Measurements from ENCODE around the gene PANX1. TPM values are rescaled to one million over a fixed set of nuclear protein-coding genes. Genes with fewer than 3 reads are reported as not detected.
"Not testable (repeated sequence)": the region's sequence is repeated elsewhere in the genome, so short reads cannot be mapped to it uniquely, and the experiment has no call there.

PANX1 gene
- total RNA-seq, 1 experiment from 2014 or later: 59.3 TPM

- POLR2A ChIA-PET: no interaction called here
- Histone ChIP-seq H3K4me1 (ENCODE audit: control insufficient read depth, insufficient read depth, low read length) (no peaks in the 10 kb centered on the region), H3K4me3 (ENCODE audit: low read depth in 2 of 2, low read length in 2 of 2) (no peak overlapping the region), H3K27me3 (ENCODE audit: control insufficient read depth, insufficient read depth, low read length) (peaks cover 2% of the 10 kb centered on the region), H3K9me3 (ENCODE audit: control insufficient read depth, insufficient read depth, low read depth, low read length) (no peaks in the 10 kb centered on the region), H3K36me3 (ENCODE audit: control insufficient read depth, insufficient read depth, low read length) (no peaks in the 10 kb centered on the region), H3K27ac (ENCODE audit: low read length) (no peak overlapping the region)
- CTCF ChIA-PET: no interaction called here
- BruUV-seq (replicated peaks): no TSS peak
- in situ Hi-C loops (cut with HindIII; ENCODE audit: low pct_unique_long_range_greater_than_20kb, low sequenced_read_pairs) (no loop called here), intact Hi-C loops (cut with micrococcal nuclease; ENCODE audit: unreplicated experiment) (no loop called here)
- TF ChIP-seq CTCF (IDR thresholded peaks at IDR 0.05): no peak
- no peak for TF ChIP-seq SIN3A (IDR thresholded peaks at IDR 0.05; ENCODE audit: borderline replicate concordance, insufficient read depth, low read depth, low read length)
- no peak for TF ChIP-seq REST (IDR thresholded peaks at IDR 0.05; ENCODE audit: insufficient read depth in 1 of 2, low read depth in 2 of 2, low read length in 1 of 2)
- no peak for TF ChIP-seq POLR2AphosphoS5 (IDR thresholded peaks at IDR 0.05; ENCODE audit: low read depth, low read length)
- no peak for TF ChIP-seq TCF7L2 (IDR thresholded peaks at IDR 0.05; ENCODE audit: low read depth, low read length)
- ATAC-seq (no peak), DNase-seq (ENCODE audit: low read depth, low spot score) (no peak)
Observed at GRCh38 chr11:94117871-94118270, 10.8 kb upstream of the PANX1 start.

- H3K9me3 ChIP-seq (ENCODE audit: control insufficient read depth, insufficient read depth, low read depth, low read length); H3K27ac ChIP-seq (ENCODE audit: low read length); BruUV-seq (replicated peaks); H3K4me1 ChIP-seq (ENCODE audit: control insufficient read depth, insufficient read depth, low read length); H3K27me3 ChIP-seq (ENCODE audit: control insufficient read depth, insufficient read depth, low read length); H3K36me3 ChIP-seq (ENCODE audit: control insufficient read depth, insufficient read depth, low read length); ATAC-seq; DNase-seq (ENCODE audit: low read depth, low spot score); in situ Hi-C loops (cut with HindIII; ENCODE audit: low pct_unique_long_range_greater_than_20kb, low sequenced_read_pairs); POLR2A ChIA-PET; intact Hi-C loops (cut with micrococcal nuclease; ENCODE audit: unreplicated experiment); CTCF ChIA-PET; H3K4me3 ChIP-seq (ENCODE audit: low read depth in 2 of 2, low read length in 2 of 2): not testable (repeated sequence)
Observed at GRCh38 chr11:94119676-94120075, 9.0 kb upstream of the PANX1 start.

- intact Hi-C loops (cut with micrococcal nuclease; ENCODE audit: unreplicated experiment); CTCF ChIA-PET; H3K27ac ChIP-seq (ENCODE audit: low read length); POLR2A ChIA-PET; H3K4me3 ChIP-seq (ENCODE audit: low read depth in 2 of 2, low read length in 2 of 2); H3K4me1 ChIP-seq (ENCODE audit: control insufficient read depth, insufficient read depth, low read length); in situ Hi-C loops (cut with HindIII; ENCODE audit: low pct_unique_long_range_greater_than_20kb, low sequenced_read_pairs); BruUV-seq (replicated peaks); ATAC-seq; H3K36me3 ChIP-seq (ENCODE audit: control insufficient read depth, insufficient read depth, low read length); DNase-seq (ENCODE audit: low read depth, low spot score); H3K27me3 ChIP-seq (ENCODE audit: control insufficient read depth, insufficient read depth, low read length); H3K9me3 ChIP-seq (ENCODE audit: control insufficient read depth, insufficient read depth, low read depth, low read length): not testable (repeated sequence)
Observed at GRCh38 chr11:94120516-94120915, 8.1 kb upstream of the PANX1 start.
